Stimulated activated CD4-positive, alpha-beta T cell treated with anti-CD3 and anti-CD28 coated beads, Interleukin-15, amount 100 ng/mL, for 1 hour (primary cell): ENCODE measurements around the gene MRPS6.
A peak's percentile ranks its signal among the peaks of the same experiment; 100 is the strongest.

ENCODE experiments used
- DNase-seq, 2 donors: peaks; one replicate each; pipeline ENCODE4 v3.0.0-alpha.2; 2020; ENCODE audit warnings: low read depth in 1 of 2, low spot score in 1 of 2

The MRPS6 gene

GRCh38 chr21:34097442-34097841 is 24.1 kb downstream of the MRPS6 start:
- DNase-seq, result no peak

- no peak for DNase-seq
Observed at GRCh38 chr21:34100337-34100736, 27.0 kb downstream of the MRPS6 start.

GRCh38 chr21:34100790-34101189 is 27.4 kb downstream of the MRPS6 start:
- DNase-seq, result no peak

- no peak for DNase-seq
Observed at GRCh38 chr21:34105947-34106541, 32.7 kb downstream of the MRPS6 start.

GRCh38 chr21:34107606-34108005 is 34.2 kb downstream of the MRPS6 start:
- DNase-seq, result no peak

GRCh38 chr21:34109075-34109474 is 35.7 kb downstream of the MRPS6 start:
- DNase-seq, result no peak

- DNase-seq, result no peak
Observed at GRCh38 chr21:34110594-34111202, 37.3 kb downstream of the MRPS6 start.

GRCh38 chr21:34112316-34113033 is 39.1 kb downstream of the MRPS6 start:
- DNase-seq, result no peak

GRCh38 chr21:34113842-34114241 is 40.5 kb downstream of the MRPS6 start:
- DNase-seq, result no peak

- no peak for DNase-seq
Observed at GRCh38 chr21:34115160-34115559, 41.8 kb downstream of the MRPS6 start.

GRCh38 chr21:34116569-34116968 is 43.2 kb downstream of the MRPS6 start:
- no peak for DNase-seq

- DNase-seq, result no peak
Observed at GRCh38 chr21:34120867-34121266, 47.5 kb downstream of the MRPS6 start.

GRCh38 chr21:34122047-34122446 is 48.7 kb downstream of the MRPS6 start:
- DNase-seq, result no peak

GRCh38 chr21:34123609-34124008 is 50.2 kb downstream of the MRPS6 start:
- DNase-seq, result no peak

GRCh38 chr21:34126269-34126668 is 52.9 kb downstream of the MRPS6 start:
- DNase-seq, result no peak

GRCh38 chr21:34126691-34127090 is 53.3 kb downstream of the MRPS6 start:
- no peak for DNase-seq

- DNase-seq, result no peak
Observed at GRCh38 chr21:34128124-34128523, 54.7 kb downstream of the MRPS6 start.

- no peak for DNase-seq
Observed at GRCh38 chr21:34128674-34129038, 55.3 kb downstream of the MRPS6 start.

- peak; percentile 10 to 43 for DNase-seq
Observed at GRCh38 chr21:34129039-34129891, 55.9 kb downstream of the MRPS6 start.

- no peak for DNase-seq
Observed at GRCh38 chr21:34129901-34130715, 56.7 kb downstream of the MRPS6 start.

GRCh38 chr21:34130716-34130985 is 57.3 kb downstream of the MRPS6 start:
- DNase-seq, result no peak
